ENCODE measurements around the gene CCDC186.

DNA sequence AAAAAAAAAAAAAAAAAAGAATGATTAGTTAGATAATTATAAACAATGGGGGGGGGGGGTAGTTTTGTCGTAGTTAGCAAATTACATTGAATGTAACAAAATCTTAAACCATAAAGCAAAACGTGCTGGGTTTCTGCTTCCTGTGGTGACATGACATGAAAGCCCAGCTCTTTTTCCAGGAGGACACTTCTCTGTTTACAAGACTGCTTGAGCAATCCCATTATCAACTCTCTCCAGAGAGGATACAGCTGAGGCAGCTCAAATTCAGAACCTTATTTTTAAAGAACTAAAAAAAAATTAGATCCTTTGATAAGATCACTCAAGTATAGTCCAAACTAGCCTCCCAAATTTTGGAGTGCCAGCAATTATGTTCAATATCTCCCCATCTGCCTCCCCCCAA lies 71.7 kb downstream of the CCDC186 start:
- TF ChIP-seq TAF1 (IDR thresholded peaks at IDR 0.05; ENCODE audit: borderline replicate concordance, low read depth, low read length) (no peak), POLR2AphosphoS5 (IDR thresholded peaks at IDR 0.05; ENCODE audit: low read depth, low read length) (no peak), POLR2A (IDR thresholded peaks at IDR 0.05; ENCODE audit: low read depth, low read length) (no peak)

All from GM12892 (cell line).